ENCODE measurements around the gene NSDHL. TPM values are rescaled to one million over a fixed set of nuclear protein-coding genes. Genes with fewer than 3 reads are reported as not detected.

Gene NSDHL
- total RNA-seq, 2 experiments from 2014 or later, result 13.7 to 20.2 TPM

DNA sequence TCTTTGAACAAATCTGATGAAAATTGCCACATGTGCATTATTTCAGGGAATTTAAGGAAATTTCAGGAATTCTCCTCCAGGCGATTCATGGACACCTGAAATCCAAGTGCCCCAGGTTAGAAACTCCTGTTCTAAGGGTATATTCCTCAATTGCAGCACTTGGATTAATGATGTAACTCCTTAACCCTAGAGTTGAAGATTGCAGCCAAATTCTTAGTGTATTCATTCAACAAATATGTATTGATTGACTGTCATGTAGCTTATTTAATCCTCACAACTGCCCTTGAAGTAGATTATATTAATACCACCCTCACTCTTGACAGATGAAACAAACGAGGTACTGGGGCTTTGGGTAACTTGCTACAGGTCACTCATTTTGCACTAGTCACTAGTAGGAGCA lies 11.6 kb upstream of the NSDHL start:
- POLR2A ChIA-PET, result no interaction called here
- intact Hi-C loops (cut with micrococcal nuclease; ENCODE audit: unreplicated experiment), result no loop called here

DNA sequence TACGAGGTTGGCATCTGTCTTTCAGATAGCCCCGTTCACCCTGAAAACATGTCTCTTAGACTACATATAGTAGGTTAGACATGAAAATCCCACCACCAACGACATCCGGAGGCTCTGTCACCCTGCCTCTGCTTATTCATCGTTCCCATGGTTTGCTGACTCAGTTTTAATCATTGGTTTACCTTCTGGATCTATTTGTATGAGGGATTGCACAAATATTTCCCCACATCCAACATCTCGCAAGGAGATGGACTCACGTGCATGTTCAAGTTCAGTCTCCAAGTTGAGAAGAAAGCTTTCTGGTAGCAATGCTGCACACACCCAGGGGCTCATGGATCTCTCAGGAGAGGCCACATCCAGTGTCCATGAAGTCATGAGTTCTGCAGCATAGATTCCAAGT lies 11.1 kb upstream of the NSDHL start:
- Histone ChIP-seq H3K4me1 (ENCODE audit: insufficient read depth, low read length, poor library complexity, severe bottlenecking) (no peaks in the 10 kb centered on the region), H3K9me2 (ENCODE audit: insufficient read depth, low read length) (no peaks in the 10 kb centered on the region), H2AFZ (ENCODE audit: low read length) (no peak overlapping the region), H4K20me1 (ENCODE audit: insufficient read depth, low read length) (no peaks in the 10 kb centered on the region), H3K4me3 (ENCODE audit: low read depth, low read length, poor library complexity, severe bottlenecking) (no peak overlapping the region), H3K79me2 (ENCODE audit: insufficient read depth, low read depth, low read length) (no peaks in the 10 kb centered on the region), H3K9me3 (ENCODE audit: low read length) (no peaks in the 10 kb centered on the region), H3K27ac (ENCODE audit: low read depth, low read length, poor library complexity, severe bottlenecking) (no peak overlapping the region), H3K36me3 (ENCODE audit: insufficient read depth, low read length) (no peaks in the 10 kb centered on the region), H3K4me2 (ENCODE audit: low read length) (no peak overlapping the region)
- CTCF ChIA-PET (ENCODE audit: unreplicated experiment), result no interaction called here
- no TSS peak for BruUV-seq (replicated peaks)
- intact Hi-C loops (cut with micrococcal nuclease; ENCODE audit: unreplicated experiment), result loop anchor here (10.0 kb wide), 1 partner anchor 1405 kb away; no protein-coding TSS in a partner anchor
- DNase-seq (ENCODE audit: low spot score), result no peak
- POLR2A ChIA-PET, result no interaction called here
- no peak for TF ChIP-seq EZH2phosphoT487 (IDR thresholded peaks at IDR 0.05; ENCODE audit: borderline replicate concordance, low read depth, low read length)
- TF ChIP-seq, protein P1, sequence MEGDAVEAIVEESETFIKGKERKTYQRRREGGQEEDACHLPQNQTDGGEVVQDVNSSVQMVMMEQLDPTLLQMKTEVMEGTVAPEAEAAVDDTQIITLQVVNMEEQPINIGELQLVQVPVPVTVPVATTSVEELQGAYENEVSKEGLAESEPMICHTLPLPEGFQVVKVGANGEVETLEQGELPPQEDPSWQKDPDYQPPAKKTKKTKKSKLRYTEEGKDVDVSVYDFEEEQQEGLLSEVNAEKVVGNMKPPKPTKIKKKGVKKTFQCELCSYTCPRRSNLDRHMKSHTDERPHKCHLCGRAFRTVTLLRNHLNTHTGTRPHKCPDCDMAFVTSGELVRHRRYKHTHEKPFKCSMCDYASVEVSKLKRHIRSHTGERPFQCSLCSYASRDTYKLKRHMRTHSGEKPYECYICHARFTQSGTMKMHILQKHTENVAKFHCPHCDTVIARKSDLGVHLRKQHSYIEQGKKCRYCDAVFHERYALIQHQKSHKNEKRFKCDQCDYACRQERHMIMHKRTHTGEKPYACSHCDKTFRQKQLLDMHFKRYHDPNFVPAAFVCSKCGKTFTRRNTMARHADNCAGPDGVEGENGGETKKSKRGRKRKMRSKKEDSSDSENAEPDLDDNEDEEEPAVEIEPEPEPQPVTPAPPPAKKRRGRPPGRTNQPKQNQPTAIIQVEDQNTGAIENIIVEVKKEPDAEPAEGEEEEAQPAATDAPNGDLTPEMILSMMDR (conservative IDR thresholded peaks at IDR 0.05; ENCODE audit: low read length), result no peak

More for the DNA sequence above, 11.6 kb upstream of the NSDHL start:
- Histone ChIP-seq H2AFZ (ENCODE audit: low read length) (no peak overlapping the region), H3K9me3 (ENCODE audit: low read length) (no peaks in the 10 kb centered on the region), H3K4me3 (ENCODE audit: low read depth, low read length, poor library complexity, severe bottlenecking) (no peak overlapping the region), H3K36me3 (ENCODE audit: insufficient read depth, low read length) (no peaks in the 10 kb centered on the region), H3K27ac (ENCODE audit: low read depth, low read length, poor library complexity, severe bottlenecking) (no peak overlapping the region), H3K79me2 (ENCODE audit: insufficient read depth, low read depth, low read length) (no peaks in the 10 kb centered on the region), H3K9me2 (ENCODE audit: insufficient read depth, low read length) (no peaks in the 10 kb centered on the region), H3K4me2 (ENCODE audit: low read length) (no peak overlapping the region), H4K20me1 (ENCODE audit: insufficient read depth, low read length) (no peaks in the 10 kb centered on the region), H3K4me1 (ENCODE audit: insufficient read depth, low read length, poor library complexity, severe bottlenecking) (no peaks in the 10 kb centered on the region)
- CTCF ChIA-PET (ENCODE audit: unreplicated experiment), result no interaction called here
- no peak for DNase-seq (ENCODE audit: low spot score)
- TF ChIP-seq, protein P1 (conservative IDR thresholded peaks at IDR 0.05; ENCODE audit: low read length), result no peak
- no peak for TF ChIP-seq EZH2phosphoT487 (IDR thresholded peaks at IDR 0.05; ENCODE audit: borderline replicate concordance, low read depth, low read length)
- BruUV-seq (replicated peaks), result no TSS peak

DNA sequence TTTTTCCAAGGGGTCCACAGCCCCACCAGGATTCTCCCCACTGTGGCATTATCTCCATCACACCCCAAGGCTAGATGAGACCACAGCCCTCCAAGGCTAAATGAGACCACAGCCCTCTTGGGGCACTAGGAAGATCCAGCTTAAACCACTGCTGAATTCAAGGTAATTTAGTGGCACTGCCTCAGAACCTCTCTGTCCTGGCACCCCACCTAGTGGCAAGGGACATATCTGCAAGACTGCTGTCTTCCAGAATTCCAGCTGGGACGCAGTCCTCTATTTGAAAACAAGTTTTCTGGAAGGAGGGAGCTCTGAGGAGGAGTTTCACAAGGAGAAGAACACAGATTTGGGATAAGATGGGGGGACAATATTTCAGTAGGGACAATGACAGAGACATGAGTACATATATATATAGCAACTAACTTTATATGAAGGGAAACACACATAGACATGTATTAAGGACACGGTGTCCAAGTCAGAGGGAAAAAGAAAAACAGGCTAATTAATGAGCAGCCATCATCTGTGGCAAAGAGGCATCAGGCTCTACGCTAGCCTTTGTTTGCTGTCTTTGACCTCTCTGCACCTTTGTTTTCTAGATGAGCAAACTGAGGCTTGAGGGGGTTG lies 9.6 kb upstream of the NSDHL start:
- H4K20me1 ChIP-seq (ENCODE audit: insufficient read depth, low read length), result no peaks in the 10 kb centered on the region
- no peaks in the 10 kb centered on the region for H3K9me3 ChIP-seq (ENCODE audit: low read length)
- TF ChIP-seq, protein P1 (conservative IDR thresholded peaks at IDR 0.05; ENCODE audit: low read length), result peak; percentile 73
- no peak for TF ChIP-seq EZH2phosphoT487 (IDR thresholded peaks at IDR 0.05; ENCODE audit: borderline replicate concordance, low read depth, low read length)
- H3K4me1 ChIP-seq (ENCODE audit: insufficient read depth, low read length, poor library complexity, severe bottlenecking), result no peaks in the 10 kb centered on the region
- H3K4me2 ChIP-seq (ENCODE audit: low read length), result no peak overlapping the region
- H3K4me3 ChIP-seq (ENCODE audit: low read depth, low read length, poor library complexity, severe bottlenecking), result no peak overlapping the region
- ChIA-PET CTCF (ENCODE audit: unreplicated experiment) (no interaction called here), POLR2A (no interaction called here)
- no peaks in the 10 kb centered on the region for H3K79me2 ChIP-seq (ENCODE audit: insufficient read depth, low read depth, low read length)
- no peak overlapping the region for H2AFZ ChIP-seq (ENCODE audit: low read length)
- BruUV-seq (replicated peaks), result no TSS peak
- H3K9me2 ChIP-seq (ENCODE audit: insufficient read depth, low read length), result no peaks in the 10 kb centered on the region
- intact Hi-C loops (cut with micrococcal nuclease; ENCODE audit: unreplicated experiment), result loop anchor here (10.0 kb wide), 1 partner anchor 1406 kb away; no protein-coding TSS in a partner anchor
- DNase-seq (ENCODE audit: low spot score), result peak; percentile 25
- no peak overlapping the region for H3K27ac ChIP-seq (ENCODE audit: low read depth, low read length, poor library complexity, severe bottlenecking)
- H3K36me3 ChIP-seq (ENCODE audit: insufficient read depth, low read length), result no peaks in the 10 kb centered on the region
